HG03521 (cell line): Measurements from ENCODE around the gene ITGAL.
A peak's percentile ranks its signal among the peaks of the same experiment; 100 is the strongest.

ENCODE experiments used
- ATAC-seq: cut with Tn5 transposase; IDR thresholded peaks from one replicate; pipeline ENCODE4 v1.9.1; 2021; ENCODE audit warnings: mild to moderate bottlenecking, moderate library complexity; ENCODE audit not compliant: unreplicated experiment

ITGAL gene

GRCh38 chr16:30567160-30567990, 94.8 kb downstream of the ITGAL start:
- ATAC-seq = no peak

DNA sequence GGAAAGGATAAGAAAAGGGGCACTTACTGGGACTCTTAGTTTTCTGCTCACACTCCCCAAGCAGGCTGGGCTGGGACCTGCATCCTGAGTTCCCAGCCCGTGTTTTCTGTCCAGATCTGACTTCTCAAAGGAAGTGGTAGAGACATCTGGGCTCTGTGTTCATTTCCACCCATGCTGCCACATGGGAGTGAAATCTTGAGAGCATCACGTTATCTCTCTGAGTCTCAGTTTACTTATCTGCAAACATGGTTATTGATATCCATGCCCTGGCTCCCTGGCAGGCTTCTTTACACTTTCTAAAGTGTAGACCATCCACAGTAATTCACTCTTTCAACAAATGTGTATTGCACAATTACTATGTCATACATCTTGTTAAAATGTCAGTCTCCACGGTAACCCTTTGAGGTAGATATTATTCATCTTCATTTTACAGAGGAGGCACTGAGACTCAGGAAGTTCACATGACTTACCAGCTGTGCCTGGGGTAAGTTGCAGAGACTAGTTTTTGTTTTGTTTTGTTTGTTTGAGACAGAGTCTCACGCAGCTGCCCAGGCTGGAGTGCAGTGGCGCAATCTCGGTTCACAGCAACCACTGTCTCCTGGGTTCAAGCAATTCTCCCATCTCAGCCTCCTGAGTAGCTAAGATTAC, 95.6 kb downstream of the ITGAL start:
- ATAC-seq = no peak

DNA sequence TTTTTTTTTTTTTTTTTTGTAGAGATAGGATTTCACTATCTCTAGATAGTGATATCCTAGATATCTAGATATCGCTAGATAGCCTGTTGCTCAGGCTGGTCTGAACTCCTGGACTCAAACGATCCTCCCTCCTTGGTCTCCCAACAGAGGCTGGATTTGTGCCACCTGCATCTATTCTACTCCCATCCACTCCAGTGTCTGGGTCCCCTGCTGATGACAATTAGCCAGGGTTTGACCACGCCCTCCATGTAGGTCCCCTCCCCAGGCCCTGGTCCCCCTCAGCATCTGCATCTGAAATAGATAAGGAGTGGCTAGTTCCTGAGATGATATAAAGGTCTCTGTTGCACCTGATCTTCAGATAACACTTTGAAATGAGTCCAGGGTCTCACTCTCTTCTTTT, 96.7 kb downstream of the ITGAL start:
- no peak for ATAC-seq

GRCh38 chr16:30569746-30570635, 97.4 kb downstream of the ITGAL start:
- no peak for ATAC-seq

GRCh38 chr16:30570636-30571444, 98.3 kb downstream of the ITGAL start:
- no peak for ATAC-seq

DNA sequence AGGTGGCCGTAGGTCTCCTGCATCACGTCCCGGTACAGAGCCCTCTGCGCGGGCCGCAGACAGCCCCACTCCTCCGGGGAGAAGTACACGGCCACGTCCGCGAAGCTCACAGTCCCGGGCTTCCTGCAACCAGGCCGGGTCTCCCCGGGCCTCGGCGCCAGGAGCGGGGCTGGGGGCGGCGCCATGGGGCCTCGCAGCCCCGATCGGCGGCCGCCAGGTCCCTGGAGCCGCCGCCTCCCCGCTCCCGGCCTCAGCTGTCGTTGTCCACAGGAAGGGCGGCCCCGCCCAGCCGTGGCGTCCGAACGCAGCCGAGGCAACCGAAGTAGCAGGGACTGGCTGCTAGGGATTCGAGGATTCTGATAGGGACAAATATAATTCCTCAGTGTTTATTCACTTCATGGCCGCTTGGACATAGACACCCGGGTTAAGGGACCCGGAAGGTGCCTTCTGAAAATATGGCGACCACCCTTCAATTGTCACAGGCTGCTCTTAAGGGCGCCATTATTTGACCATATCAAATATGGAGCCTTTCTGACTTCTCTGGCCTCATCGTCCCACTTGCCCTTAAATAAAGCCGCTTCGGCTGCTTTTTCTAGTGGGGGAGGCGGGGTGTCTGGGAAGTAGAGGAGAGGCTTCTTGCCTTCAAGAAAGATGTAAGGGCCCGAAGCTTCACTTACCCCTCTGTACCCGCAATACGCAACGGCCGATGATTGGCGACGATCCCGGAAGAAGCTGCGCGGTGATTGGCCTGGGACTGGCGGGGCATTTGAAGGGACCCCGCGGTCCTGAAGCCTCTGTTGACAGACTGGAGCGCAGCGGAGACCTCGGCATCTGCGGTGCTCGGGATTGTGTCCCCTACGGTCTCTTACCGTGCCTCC, 99.1 kb downstream of the ITGAL start, which contains the start of gene ZNF688:
ZNF688 (minus strand) TSS at position 270 of the 878 bp plus-strand sequence; CDS start at position 185, 85 bp downstream.
- peak; percentile 63 for ATAC-seq
